Measurements from ENCODE around the gene OR1K1. TPM values are rescaled to one million over a fixed set of nuclear protein-coding genes. Genes with fewer than 3 reads are reported as not detected.

The OR1K1 gene
- total RNA-seq, 2 donors from 2014 or later, result not detected

GRCh38 chr9:122786338-122786737 lies 13.6 kb upstream of the OR1K1 start:
- Mint-ChIP-seq H3K4me3 (no peak overlapping the region), H3K36me3 (ENCODE audit: low read depth) (no peaks in the 10 kb centered on the region), H3K9me3 (peaks cover 5% of the 10 kb centered on the region), H3K4me1 (peaks cover 10% of the 10 kb centered on the region), H3K27ac (no peak overlapping the region), H3K27me3 (ENCODE audit: insufficient read depth) (peaks cover 22% of the 10 kb centered on the region)
- no peak for DNase-seq
- H3K4me1 ChIP-seq (ENCODE audit: control insufficient read depth, insufficient read depth, low read length), result peaks cover 10% of the 10 kb centered on the region
- H3K27me3 ChIP-seq (ENCODE audit: control insufficient read depth, insufficient read depth, low read length, poor library complexity, severe bottlenecking), result peaks cover 16% of the 10 kb centered on the region
- H3K27ac ChIP-seq (ENCODE audit: low read depth, low read length), result no peak overlapping the region
- no peaks in the 10 kb centered on the region for H3K9me3 ChIP-seq (ENCODE audit: control insufficient read depth, low read length)
- no peaks in the 10 kb centered on the region for H3K36me3 ChIP-seq (ENCODE audit: control insufficient read depth, insufficient read depth, low read length)
- 73 to 98% methylated on average over 3 to 4 of the region's 4 CpGs for WGBS, 2 experiments (ENCODE audit: insufficient coverage in 1 of 2, insufficient read length in 1 of 2)
- H3K9ac ChIP-seq (ENCODE audit: extremely low read depth, low read length, poor library complexity, severe bottlenecking), result no peak overlapping the region
- no peak overlapping the region for H3K4me3 ChIP-seq (ENCODE audit: low read length)
- TF ChIP-seq, protein P1, sequence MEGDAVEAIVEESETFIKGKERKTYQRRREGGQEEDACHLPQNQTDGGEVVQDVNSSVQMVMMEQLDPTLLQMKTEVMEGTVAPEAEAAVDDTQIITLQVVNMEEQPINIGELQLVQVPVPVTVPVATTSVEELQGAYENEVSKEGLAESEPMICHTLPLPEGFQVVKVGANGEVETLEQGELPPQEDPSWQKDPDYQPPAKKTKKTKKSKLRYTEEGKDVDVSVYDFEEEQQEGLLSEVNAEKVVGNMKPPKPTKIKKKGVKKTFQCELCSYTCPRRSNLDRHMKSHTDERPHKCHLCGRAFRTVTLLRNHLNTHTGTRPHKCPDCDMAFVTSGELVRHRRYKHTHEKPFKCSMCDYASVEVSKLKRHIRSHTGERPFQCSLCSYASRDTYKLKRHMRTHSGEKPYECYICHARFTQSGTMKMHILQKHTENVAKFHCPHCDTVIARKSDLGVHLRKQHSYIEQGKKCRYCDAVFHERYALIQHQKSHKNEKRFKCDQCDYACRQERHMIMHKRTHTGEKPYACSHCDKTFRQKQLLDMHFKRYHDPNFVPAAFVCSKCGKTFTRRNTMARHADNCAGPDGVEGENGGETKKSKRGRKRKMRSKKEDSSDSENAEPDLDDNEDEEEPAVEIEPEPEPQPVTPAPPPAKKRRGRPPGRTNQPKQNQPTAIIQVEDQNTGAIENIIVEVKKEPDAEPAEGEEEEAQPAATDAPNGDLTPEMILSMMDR (conservative IDR thresholded peaks at IDR 0.05), result no peak

- peaks cover 11% of the 10 kb centered on the region for H3K27me3 ChIP-seq (ENCODE audit: control insufficient read depth, insufficient read depth, low read length, poor library complexity, severe bottlenecking)
- peaks cover 10% of the 10 kb centered on the region for H3K4me1 Mint-ChIP-seq
- H3K27me3 Mint-ChIP-seq (ENCODE audit: insufficient read depth), result peaks cover 16% of the 10 kb centered on the region
- H3K4me1 ChIP-seq (ENCODE audit: control insufficient read depth, insufficient read depth, low read length), result peaks cover 10% of the 10 kb centered on the region
- TF ChIP-seq, protein P1 (conservative IDR thresholded peaks at IDR 0.05), result no peak
- no peaks in the 10 kb centered on the region for H3K36me3 Mint-ChIP-seq (ENCODE audit: low read depth)
- H3K9me3 ChIP-seq (ENCODE audit: control insufficient read depth, low read length), result no peaks in the 10 kb centered on the region
- H3K4me3 ChIP-seq (ENCODE audit: low read length), result no peak within 1 kb of the TSS
- H3K9ac ChIP-seq (ENCODE audit: extremely low read depth, low read length, poor library complexity, severe bottlenecking), result no peak within 1 kb of the TSS
- H3K27ac ChIP-seq (ENCODE audit: low read depth, low read length), result no peak within 1 kb of the TSS
- H3K4me3 Mint-ChIP-seq, result no peak within 1 kb of the TSS
- DNase-seq, result no peak
- 88 to 97% methylated on average over 7 to 12 of the region's 12 CpGs for WGBS, 2 experiments (ENCODE audit: insufficient coverage in 1 of 2, insufficient read length in 1 of 2)
- no peak within 1 kb of the TSS for H3K27ac Mint-ChIP-seq
- H3K9me3 Mint-ChIP-seq, result peaks cover 6% of the 10 kb centered on the region
- H3K36me3 ChIP-seq (ENCODE audit: control insufficient read depth, insufficient read depth, low read length), result no peaks in the 10 kb centered on the region
Measured at GRCh38 chr9:122788831-122789230, 11.1 kb upstream of the OR1K1 start, which contains the start of gene OR5C1. TSS of gene OR5C1 (plus strand) at chr9:122788933. CDS start at chr9:122788933, 0 bp downstream.

DNA sequence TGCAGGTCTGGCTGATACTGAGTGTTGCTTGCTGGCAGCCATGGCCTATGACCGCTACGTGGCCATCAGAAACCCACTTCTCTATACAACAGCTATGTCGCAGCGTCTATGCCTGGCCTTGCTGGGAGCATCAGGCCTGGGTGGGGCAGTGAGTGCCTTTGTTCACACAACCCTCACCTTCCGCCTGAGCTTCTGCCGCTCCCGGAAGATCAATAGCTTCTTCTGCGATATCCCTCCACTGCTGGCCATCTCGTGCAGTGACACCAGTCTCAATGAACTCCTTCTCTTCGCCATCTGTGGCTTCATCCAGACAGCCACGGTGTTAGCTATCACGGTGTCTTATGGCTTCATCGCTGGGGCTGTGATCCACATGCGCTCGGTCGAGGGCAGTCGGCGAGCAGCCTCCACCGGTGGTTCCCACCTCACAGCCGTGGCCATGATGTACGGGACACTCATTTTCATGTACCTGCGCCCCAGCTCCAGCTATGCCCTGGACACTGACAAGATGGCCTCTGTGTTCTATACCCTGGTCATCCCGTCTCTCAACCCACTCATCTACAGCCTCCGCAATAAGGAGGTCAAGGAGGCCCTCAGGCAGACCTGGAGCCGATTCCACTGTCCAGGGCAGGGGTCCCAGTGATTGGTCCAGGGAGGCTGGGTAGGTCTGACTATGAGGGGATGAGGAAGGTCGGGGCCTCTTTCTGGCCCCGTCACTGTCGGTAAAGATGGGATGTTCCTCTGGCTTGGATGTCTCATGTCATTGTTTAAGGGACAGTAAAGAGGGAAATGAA lies 10.5 kb upstream of the OR1K1 start:
- Histone ChIP-seq H3K4me1 (ENCODE audit: control insufficient read depth, insufficient read depth, low read length) (peaks cover 10% of the 10 kb centered on the region), H3K4me3 (ENCODE audit: low read length) (no peak overlapping the region), H3K27ac (ENCODE audit: low read depth, low read length) (no peak overlapping the region), H3K36me3 (ENCODE audit: control insufficient read depth, insufficient read depth, low read length) (no peaks in the 10 kb centered on the region), H3K9ac (ENCODE audit: extremely low read depth, low read length, poor library complexity, severe bottlenecking) (no peak overlapping the region), H3K27me3 (ENCODE audit: control insufficient read depth, insufficient read depth, low read length, poor library complexity, severe bottlenecking) (peaks cover 8% of the 10 kb centered on the region), H3K9me3 (ENCODE audit: control insufficient read depth, low read length) (no peaks in the 10 kb centered on the region)
- DNase-seq, result no peak
- Mint-ChIP-seq H3K27me3 (ENCODE audit: insufficient read depth) (peaks cover 16% of the 10 kb centered on the region), H3K36me3 (ENCODE audit: low read depth) (no peaks in the 10 kb centered on the region), H3K4me1 (peaks cover 6% of the 10 kb centered on the region), H3K4me3 (no peak overlapping the region), H3K9me3 (peaks cover 8% of the 10 kb centered on the region), H3K27ac (no peak overlapping the region)
- 90 to 94% methylated on average over 20 to 28 of the region's 28 CpGs for WGBS, 2 experiments (ENCODE audit: insufficient coverage in 1 of 2, insufficient read length in 1 of 2)
- TF ChIP-seq, protein P1 (conservative IDR thresholded peaks at IDR 0.05), result no peak

All from endodermal cell (in vitro differentiated cells).